ENCODE measurements around the gene CMTM6. TPM values are rescaled to one million over a fixed set of nuclear protein-coding genes. Genes with fewer than 3 reads are reported as not detected.

CMTM6 gene
- polyA plus RNA-seq, 1 of the 3 experiments (the other 2 are of a cell fraction): 29.8 TPM

- CTCF ChIA-PET: interaction anchor here (0.6 to 4.5 kb wide), 6 partner anchors 12 to 326 kb away, joined by 3 to 98 read pairs (median 4); no protein-coding TSS in a partner anchor
- DNase-seq: no peak
- H3K27ac ChIP-seq (ENCODE audit: low read depth in 2 of 2, low read length in 1 of 2): peak overlapping the region in 1 of 2 experiments; percentile 66; a peak in 1 of 4 replicates
Observed at GRCh38 chr3:32470362-32470761, 32.3 kb downstream of the CMTM6 start.

More at GRCh38 chr3:32470362-32470761, 32.3 kb downstream of the CMTM6 start:
- Histone ChIP-seq H3K9me3 (no peaks in the 10 kb centered on the region), H3K79me2 (ENCODE audit: insufficient read depth) (peaks cover 5% of the 10 kb centered on the region; the same call in 1 of the 2 replicates), H2AFZ (ENCODE audit: low read depth) (no peak overlapping the region), H3K4me2 (0 out of 2 replicates have a peak overlapping the region, but pooled peaks have one; percentile 40), H3F3A (replicated peaks; ENCODE audit: insufficient read depth) (peaks cover 16% of the 10 kb centered on the region), H3K36me3 (replicated peaks in 1 of 2; ENCODE audit: control insufficient read depth in 1 of 2, insufficient read depth in 2 of 2, low read length in 1 of 2) (peaks cover 5 to 16% of the 10 kb centered on the region in 2 experiments), H3K27me3 (ENCODE audit: insufficient read depth) (no peaks in the 10 kb centered on the region), H3K4me3 (ENCODE audit: low read depth in 2 of 2, low read length in 1 of 2) (no peak overlapping the region), H4K20me1 (ENCODE audit: insufficient read depth) (peaks cover 11% of the 10 kb centered on the region), H3K9ac (no peak overlapping the region), H3K9me2 (no peaks in the 10 kb centered on the region), H3K4me1 (ENCODE audit: control insufficient read depth in 1 of 2, insufficient read depth in 2 of 2, low read depth in 1 of 2, low read length in 1 of 2) (peaks cover 0 to 13% of the 10 kb centered on the region in 2 experiments; a peak in 3 of 4 replicates)
- TF ChIP-seq EP300 (IDR thresholded peaks at IDR 0.05; ENCODE audit: borderline replicate concordance in 1 of 2, low read depth in 1 of 2, low read length in 1 of 2): no peak
- no peak for TF ChIP-seq POLR2AphosphoS5 (IDR thresholded peaks at IDR 0.05; ENCODE audit: low read depth, low read length)
- no peak for TF ChIP-seq USF1 (IDR thresholded peaks at IDR 0.05; ENCODE audit: borderline replicate concordance, low read depth)
- no peak for TF ChIP-seq MEF2A (IDR thresholded peaks at IDR 0.05; ENCODE audit: borderline replicate concordance, low read depth)
- TF ChIP-seq, protein P1, sequence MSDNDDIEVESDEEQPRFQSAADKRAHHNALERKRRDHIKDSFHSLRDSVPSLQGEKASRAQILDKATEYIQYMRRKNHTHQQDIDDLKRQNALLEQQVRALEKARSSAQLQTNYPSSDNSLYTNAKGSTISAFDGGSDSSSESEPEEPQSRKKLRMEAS (IDR thresholded peaks at IDR 0.05; ENCODE audit: low read depth): no peak
- TF ChIP-seq RAD21 (IDR thresholded peaks at IDR 0.05; ENCODE audit: low read length): no peak
- TF ChIP-seq RXRA (IDR thresholded peaks at IDR 0.05; ENCODE audit: borderline replicate concordance, low read depth): no peak
- no peak for TF ChIP-seq SMC3 (IDR thresholded peaks at IDR 0.05; ENCODE audit: low read depth, low read length)
- TF ChIP-seq, protein P2, sequence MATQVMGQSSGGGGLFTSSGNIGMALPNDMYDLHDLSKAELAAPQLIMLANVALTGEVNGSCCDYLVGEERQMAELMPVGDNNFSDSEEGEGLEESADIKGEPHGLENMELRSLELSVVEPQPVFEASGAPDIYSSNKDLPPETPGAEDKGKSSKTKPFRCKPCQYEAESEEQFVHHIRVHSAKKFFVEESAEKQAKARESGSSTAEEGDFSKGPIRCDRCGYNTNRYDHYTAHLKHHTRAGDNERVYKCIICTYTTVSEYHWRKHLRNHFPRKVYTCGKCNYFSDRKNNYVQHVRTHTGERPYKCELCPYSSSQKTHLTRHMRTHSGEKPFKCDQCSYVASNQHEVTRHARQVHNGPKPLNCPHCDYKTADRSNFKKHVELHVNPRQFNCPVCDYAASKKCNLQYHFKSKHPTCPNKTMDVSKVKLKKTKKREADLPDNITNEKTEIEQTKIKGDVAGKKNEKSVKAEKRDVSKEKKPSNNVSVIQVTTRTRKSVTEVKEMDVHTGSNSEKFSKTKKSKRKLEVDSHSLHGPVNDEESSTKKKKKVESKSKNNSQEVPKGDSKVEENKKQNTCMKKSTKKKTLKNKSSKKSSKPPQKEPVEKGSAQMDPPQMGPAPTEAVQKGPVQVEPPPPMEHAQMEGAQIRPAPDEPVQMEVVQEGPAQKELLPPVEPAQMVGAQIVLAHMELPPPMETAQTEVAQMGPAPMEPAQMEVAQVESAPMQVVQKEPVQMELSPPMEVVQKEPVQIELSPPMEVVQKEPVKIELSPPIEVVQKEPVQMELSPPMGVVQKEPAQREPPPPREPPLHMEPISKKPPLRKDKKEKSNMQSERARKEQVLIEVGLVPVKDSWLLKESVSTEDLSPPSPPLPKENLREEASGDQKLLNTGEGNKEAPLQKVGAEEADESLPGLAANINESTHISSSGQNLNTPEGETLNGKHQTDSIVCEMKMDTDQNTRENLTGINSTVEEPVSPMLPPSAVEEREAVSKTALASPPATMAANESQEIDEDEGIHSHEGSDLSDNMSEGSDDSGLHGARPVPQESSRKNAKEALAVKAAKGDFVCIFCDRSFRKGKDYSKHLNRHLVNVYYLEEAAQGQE (IDR thresholded peaks at IDR 0.05; ENCODE audit: low read depth, low read length): no peak
- TF ChIP-seq GABPA (IDR thresholded peaks at IDR 0.05; ENCODE audit: low read depth): no peak
- no peak for TF ChIP-seq TEAD4 (IDR thresholded peaks at IDR 0.05; ENCODE audit: borderline replicate concordance, insufficient read depth)
- no peak for TF ChIP-seq CTCF (IDR thresholded peaks at IDR 0.05)
- TF ChIP-seq IRF3 (IDR thresholded peaks at IDR 0.05; ENCODE audit: low read depth, low read length): no peak
- TF ChIP-seq RFX5 (IDR thresholded peaks at IDR 0.05; ENCODE audit: low read length): no peak
- POLR2A ChIA-PET: no interaction called here
- WGBS (ENCODE audit: low lambda C conversion rate): 91% methylated on average over 5 of the region's 5 CpGs
